Measurements from ENCODE around the gene NAV2.

GRCh38 chr11:20156280-20156875 lies 443.7 kb downstream of the NAV2 start:
- TF ChIP-seq CTCF (IDR thresholded peaks at IDR 0.05; ENCODE audit: low read depth, low read length): no peak
- no peak for TF ChIP-seq POLR2A (IDR thresholded peaks at IDR 0.05; ENCODE audit: extremely low read depth, insufficient read length)
- no peak for TF ChIP-seq MAX (IDR thresholded peaks at IDR 0.05; ENCODE audit: low read depth, low read length)

Measured in NB4 (cell line).